HG02870 (cell line): ENCODE measurements around the gene USP6NL.
A peak's percentile ranks its signal among the peaks of the same experiment; 100 is the strongest.

Source experiments
- ATAC-seq: cut with Tn5 transposase; IDR thresholded peaks from one replicate; pipeline ENCODE4 v1.9.1; 2021; ENCODE audit warnings: mild to moderate bottlenecking, moderate library complexity; ENCODE audit not compliant: unreplicated experiment

Gene USP6NL

GRCh38 chr10:11553773-11554381 lies 57.6 kb downstream of the USP6NL start:
- peak; percentile 93 for ATAC-seq

DNA sequence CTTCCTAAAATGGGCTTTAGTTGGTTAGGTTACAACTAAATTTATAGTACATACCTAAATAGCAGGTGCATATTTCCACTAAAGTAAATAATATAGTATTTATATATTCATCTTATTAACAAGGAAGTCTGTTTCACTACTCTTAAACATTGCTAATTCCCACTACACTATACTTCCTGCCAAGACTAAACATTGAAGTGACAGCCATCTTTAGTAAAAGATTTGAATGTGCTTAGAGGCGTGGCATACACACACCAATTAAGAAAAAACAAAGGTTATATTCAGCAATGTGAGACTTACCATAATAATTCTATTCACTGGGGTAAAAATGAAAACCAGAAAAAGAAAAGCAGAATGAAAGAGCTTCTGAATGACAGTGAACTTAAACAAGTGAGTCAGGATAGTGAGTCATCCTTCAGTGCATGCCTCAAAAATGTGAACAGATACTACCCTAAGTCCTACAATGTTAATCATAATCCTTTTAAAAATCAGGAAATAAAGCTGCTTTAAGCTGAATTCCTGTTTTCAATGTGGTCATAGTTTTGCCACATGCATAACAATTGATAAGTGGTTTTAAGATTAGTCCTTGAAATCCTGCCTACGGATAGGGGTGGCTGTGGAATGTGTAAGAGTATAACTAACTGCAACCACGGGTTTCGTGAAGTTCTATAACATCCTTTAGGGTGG lies 59.4 kb downstream of the USP6NL start:
- no peak for ATAC-seq

- no peak for ATAC-seq
Observed at GRCh38 chr10:11551104-11551503, 60.3 kb downstream of the USP6NL start.

- ATAC-seq: no peak
Observed at GRCh38 chr10:11548768-11549099, 62.7 kb downstream of the USP6NL start.

GRCh38 chr10:11548065-11548767 lies 63.2 kb downstream of the USP6NL start:
- ATAC-seq: no peak

- no peak for ATAC-seq
Observed at GRCh38 chr10:11546581-11546980, 64.9 kb downstream of the USP6NL start.

- ATAC-seq: no peak
Observed at GRCh38 chr10:11541296-11541695, 70.2 kb downstream of the USP6NL start.

GRCh38 chr10:11539191-11539868 lies 72.1 kb downstream of the USP6NL start:
- ATAC-seq: no peak

GRCh38 chr10:11538834-11539190 lies 72.6 kb downstream of the USP6NL start:
- ATAC-seq: no peak

DNA sequence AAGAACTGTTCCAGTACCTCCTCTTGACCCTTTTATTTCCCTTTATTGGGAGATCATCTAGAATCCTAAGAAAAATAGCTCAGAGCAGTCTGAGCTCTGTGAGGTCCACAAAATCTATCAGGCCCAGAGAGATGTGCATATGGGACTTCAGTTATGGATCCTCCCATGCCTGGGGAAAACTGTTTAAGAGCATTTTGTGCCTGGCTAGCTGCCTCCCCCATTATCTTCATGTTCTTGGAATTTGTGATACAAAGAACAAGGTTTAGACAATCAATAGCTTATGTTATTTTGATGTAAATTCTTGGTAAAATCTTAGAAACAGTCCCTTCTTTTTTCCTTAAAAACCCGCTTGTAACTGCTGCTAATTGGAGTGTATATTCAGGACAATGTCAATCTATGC lies 75.2 kb downstream of the USP6NL start:
- no peak for ATAC-seq

GRCh38 chr10:11535346-11535959 lies 76.0 kb downstream of the USP6NL start:
- ATAC-seq: peak; percentile 47

GRCh38 chr10:11533328-11533781 lies 78.1 kb downstream of the USP6NL start:
- no peak for ATAC-seq

DNA sequence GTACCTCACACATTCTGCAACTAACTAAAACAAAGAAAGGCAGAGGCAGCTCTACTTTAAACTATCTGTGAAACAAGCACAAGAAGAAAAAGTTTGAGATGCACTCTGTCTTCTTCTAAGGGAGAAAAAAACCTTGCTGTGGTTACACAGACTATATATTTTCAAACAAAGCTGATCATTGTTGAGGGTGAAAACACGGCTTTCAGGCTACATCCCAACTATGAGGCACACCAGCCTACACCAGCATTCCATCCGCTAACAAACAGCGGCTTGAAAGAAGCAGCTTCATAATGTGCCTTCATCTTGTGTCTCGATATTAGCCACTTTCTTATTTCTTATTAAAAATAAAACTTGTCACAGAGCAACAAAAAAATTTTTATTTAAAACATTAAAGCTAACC lies 79.1 kb downstream of the USP6NL start:
- no peak for ATAC-seq

- ATAC-seq: no peak
Observed at GRCh38 chr10:11530806-11531205, 80.6 kb downstream of the USP6NL start.

- no peak for ATAC-seq
Observed at GRCh38 chr10:11529276-11529903, 82.1 kb downstream of the USP6NL start.

GRCh38 chr10:11528286-11528685 lies 83.2 kb downstream of the USP6NL start:
- no peak for ATAC-seq

GRCh38 chr10:11527691-11528255 lies 83.7 kb downstream of the USP6NL start:
- no peak for ATAC-seq

DNA sequence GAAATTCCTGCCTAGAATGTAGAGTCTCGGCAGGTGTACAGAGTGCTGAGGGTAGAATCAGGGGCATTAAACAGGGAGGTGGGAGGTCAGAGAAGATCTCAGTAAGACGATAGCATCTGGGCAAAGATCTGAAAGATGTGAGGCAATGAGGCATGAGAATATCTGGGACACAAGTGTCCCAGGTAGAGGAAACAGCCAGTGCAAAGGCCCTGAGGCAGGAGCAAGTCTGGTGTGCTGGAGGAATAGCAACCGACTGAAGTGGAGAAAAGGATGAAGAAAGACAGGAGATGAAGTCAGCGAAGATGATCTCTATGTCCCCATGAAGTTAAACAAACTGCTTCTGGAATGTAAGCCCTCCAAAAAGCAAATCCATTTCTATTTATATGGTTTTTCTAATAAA lies 84.4 kb downstream of the USP6NL start:
- no peak for ATAC-seq

GRCh38 chr10:11525503-11525902 lies 85.9 kb downstream of the USP6NL start:
- no peak for ATAC-seq

DNA sequence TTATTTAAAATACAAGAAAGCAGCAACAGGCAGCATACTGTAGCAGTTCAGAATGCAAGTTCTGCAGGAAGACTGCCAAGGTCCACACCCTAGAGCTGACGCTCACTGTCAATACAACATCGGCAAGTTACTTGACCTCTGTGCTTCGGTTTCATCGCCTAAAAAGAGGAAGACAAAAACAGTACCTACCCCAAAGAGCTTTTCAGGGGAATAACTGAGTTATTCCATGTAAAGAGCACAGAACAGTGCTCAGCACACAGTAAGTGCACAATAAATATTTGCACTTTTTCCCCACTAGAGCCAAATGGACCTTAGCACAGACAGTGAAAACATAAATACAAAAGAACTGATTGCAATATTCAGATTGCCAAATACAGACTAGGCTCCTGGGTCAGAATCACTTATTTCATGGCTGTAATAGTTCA lies 88.6 kb downstream of the USP6NL start:
- ATAC-seq: no peak
